Activated gamma-delta T cell treated with Interleukin-2 at 50 U/mL for 16 hours (primary cell): ENCODE data around the gene GSTM3.
"Not testable (repeated sequence)": the region's sequence is repeated elsewhere in the genome, so short reads cannot be mapped to it uniquely, and the experiment has no call there.

ENCODE experiments used
- DNase-seq: peaks from one replicate; pipeline ENCODE4 v3.0.0-alpha.2; 2020

GSTM3 gene

GRCh38 chr1:109773900-109774485 lies 33.2 kb upstream of the GSTM3 start:
- DNase-seq = no peak

DNA sequence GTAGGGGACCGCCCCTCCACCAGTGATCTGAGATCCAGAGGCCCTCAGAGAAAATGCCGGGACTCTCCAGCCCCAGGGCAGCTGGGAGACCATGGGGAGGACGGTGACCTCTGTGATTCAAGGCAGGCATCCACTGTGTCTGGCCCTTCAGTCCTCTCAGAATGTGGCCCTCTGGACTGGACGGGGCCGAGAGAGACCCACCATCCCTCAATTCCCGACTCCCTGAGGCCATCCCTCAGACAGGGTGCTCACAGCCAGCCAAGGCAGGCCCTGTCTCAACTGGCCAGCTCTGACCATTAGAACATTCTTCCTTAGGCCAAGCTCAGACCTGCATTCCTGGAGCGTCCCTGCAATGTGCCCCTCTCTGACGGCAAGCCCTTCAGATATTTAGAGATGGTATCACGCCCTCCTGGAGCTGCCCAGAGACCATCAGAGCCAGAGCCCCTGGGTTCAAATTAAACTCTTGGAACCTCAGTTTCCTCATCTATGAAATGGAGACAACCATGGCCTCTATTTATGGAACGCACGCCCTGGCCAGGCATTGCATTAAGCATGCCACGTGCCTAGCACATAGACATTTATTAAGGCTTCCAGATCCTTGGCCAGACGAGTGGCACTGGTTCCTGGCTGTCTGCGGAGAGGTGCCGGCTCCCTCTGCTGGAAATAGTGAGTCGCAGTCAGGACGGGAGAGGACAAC lies 32.5 kb upstream of the GSTM3 start:
- peak; percentile 57 for DNase-seq

DNA sequence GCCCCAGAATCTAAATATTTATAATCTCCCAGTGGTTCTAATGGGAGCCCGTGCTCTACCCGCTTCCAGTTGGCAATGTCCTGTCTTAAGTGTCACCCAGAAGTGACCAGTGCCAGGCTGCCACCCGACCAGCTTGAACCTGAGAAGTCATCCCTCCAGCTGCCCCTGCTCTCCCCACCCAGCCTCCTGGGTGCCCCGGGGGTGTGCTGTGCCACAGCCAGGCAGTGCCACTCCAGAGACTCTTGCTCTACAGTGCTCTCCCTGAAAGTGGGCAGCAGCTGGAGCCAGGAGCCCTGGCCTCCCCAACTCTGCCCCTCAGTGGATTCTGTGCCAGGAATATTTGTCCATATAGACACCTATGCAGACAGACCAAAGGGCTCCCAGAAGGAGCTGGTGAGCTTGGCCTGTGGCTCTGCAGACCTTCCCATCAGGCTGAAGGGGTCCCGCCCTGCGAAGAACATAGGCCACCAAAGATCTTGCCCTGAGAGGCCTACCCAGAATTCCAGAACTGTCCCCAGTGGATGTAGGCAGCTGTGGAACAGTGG lies 31.9 kb upstream of the GSTM3 start:
- DNase-seq = no peak

DNA sequence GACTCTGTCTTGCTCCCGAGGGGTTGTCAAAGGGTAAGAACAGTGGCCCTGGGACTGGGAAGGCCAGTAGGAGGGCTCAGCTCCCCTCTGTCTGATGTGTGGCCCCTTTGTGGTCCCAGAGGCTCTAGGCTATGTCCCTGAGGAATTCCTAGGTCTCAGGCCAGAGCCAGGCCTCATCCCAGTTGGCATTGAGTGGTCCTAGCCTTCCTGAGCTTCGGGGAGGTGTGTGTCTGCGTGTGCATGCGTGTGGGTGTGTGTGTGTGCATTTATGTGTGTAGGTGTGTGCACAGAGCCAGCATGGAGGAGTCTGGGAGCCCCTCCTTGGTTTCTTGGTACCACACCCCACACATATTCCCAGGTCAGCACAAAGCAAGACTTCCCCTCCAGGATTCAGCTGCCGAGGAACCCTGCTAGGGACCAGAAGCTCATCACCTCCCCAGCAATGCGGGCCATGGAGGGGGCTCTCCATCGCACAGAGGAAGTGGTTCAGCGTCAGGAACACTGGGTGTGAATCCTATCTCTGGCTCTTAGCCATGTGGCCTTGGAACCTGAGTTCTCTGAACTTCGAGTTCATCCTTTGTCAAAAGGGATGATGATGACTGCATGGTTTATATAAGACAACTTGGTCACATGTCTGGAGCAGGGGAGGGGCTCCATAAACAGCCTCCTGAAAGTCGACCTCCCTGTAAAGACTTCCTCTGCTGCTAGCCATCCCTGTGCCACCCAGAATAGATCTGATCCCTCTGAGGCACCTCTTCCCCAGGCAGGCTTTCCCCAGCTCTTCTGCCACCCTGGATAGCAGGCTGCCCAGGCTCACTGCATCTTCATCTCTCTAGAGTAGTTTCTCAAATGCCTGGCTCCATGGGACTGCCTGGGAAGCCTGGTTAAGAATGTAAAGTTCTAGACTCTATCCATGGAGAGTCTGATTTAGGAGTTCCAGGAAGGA lies 31.1 kb upstream of the GSTM3 start:
- DNase-seq = no peak

GRCh38 chr1:109770331-109771095 lies 29.7 kb upstream of the GSTM3 start:
- DNase-seq = no peak

GRCh38 chr1:109769330-109770078 lies 28.7 kb upstream of the GSTM3 start:
- DNase-seq = no peak

DNA sequence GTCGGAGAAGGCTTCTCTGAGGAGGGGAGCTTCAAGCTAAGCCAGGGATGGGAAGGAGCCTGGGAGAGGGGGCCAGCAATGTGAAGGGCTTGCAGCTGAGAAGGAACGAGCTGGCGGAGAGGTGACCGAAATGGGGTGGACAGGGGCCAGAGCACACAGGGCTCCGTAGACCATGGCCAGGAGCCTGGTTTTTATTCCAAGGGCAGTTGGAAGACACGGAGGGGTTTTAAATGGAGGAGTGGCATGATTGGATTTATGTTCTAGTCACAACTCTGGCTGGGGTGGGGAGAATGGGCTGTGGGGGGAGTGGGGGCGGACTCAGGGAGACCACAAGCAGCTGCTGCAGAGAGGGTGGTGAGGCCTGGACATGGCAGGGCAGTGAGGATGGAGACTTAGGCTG lies 28.0 kb upstream of the GSTM3 start:
- no peak for DNase-seq

- DNase-seq = no peak
Measured at GRCh38 chr1:109768335-109768650, 27.5 kb upstream of the GSTM3 start.

GRCh38 chr1:109767637-109768334 lies 26.9 kb upstream of the GSTM3 start:
- DNase-seq = no peak

GRCh38 chr1:109766991-109767636 lies 26.3 kb upstream of the GSTM3 start:
- not testable (repeated sequence) for DNase-seq

DNA sequence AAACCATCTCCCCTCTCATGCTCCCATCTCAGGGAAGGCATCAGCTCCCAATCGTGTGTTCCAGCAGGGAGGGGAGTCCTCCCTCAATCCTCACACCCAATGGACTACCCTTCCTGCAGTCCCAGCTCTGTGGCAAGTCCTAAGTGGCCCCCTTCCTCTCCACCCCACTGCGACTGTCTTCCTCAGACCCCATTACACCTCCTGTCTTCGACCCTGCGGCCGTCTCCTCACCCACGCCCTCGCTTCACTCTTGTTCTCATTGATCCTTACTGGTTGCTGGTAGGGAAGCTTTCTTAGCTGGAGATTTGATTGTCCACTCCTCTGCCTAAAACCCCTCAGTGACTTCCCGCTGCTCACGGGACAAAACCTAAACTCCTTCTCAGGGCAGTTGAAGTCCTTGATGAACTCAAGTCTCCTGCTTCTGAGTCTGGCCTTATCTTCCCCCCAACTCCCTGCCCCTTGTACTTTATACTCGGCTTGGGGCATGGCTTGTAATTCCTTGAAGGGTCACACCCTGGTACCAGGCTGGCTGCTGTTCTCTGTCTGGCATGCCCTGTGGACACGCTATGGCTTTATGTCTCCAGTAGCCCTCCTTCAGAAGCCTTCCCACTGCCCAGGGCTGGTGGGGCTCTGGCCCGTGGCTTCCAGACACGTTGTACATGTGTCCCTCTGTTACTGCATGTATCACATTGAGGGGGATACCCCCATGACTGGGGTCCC lies 25.2 kb upstream of the GSTM3 start:
- DNase-seq = no peak

GRCh38 chr1:109765483-109765815 lies 24.6 kb upstream of the GSTM3 start:
- no peak for DNase-seq

DNA sequence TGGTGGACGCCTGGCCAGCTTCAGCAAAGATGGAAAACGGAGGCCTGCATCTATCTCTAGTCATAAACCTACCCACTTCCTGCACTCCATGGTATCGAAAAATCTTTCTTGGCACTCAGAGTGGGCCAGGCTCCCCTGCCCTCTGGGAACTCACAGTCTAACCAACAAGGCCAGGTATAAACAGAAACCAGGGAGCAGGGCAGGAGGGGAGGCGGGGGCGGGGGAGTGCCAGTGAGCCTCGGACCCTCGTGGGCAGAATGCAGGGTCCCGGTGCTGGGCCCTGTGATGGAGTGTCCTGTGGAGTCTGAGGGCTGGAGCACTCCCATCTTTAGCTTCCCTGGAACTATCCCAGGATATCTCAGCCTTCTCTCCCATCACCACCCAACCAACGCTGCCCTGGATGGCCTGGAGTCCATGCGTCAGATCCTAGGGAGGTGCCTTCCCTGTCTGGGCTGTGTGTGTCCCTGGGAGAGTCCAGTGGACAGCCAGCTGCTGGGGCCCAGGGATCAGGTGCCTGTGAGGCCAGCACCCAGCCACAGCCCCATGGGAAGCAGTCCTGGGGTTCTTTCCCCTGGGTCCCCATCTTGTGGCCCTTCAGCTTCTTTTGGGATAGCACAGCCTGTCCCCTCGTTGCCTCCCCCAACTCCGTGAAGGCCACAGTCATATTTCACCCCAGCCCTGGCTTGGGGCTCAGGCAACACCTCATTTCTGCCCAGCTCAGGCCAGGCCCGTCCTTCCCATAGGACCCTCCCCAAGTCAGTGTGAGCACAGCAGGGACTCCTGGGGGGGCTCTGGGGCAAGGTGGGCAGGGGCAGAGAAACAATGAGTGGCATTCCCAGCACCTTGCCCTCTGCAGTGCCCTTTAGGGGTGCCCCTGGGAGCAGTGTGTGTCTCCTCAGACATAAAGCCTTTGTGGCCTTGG lies 24.0 kb upstream of the GSTM3 start:
- DNase-seq = no peak

DNA sequence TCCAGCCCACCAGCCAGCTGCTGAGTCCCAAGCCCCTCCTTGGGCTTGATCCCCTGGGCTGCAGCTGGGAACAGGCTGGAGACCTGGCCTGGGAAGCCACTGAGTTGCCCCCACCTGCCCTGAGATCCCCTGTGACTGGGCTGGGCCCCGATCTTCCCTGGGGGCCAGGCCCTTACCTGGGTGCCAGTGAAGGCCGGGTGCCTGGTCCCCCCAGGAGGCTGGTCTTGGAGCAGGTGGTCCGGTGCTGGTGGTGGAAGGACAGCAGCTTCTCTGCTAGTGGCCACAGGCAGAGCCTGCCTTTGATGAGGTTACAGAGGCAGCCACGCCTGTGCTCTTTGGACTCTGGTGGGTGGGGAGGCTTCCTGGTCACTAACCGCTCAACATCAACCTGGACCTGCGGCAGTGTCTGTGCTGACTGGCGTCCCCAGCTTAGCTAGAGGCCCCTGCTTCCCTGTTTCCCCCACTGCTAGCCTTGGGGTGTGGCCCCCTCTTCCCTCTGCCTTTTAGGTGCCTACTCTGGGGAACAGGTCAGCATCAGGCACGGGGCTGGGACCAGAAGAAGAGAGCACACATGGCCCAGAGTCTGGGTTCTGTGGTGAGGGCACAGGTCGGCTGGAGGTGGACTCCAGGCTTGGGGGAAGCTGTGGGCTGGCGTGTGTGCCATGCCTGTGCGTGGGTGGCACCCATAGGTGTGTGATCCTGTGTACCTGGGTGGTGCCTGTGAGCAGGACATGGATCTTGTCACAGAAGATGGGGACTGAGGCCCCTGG lies 23.0 kb upstream of the GSTM3 start, which contains the start of gene EPS8L3:
EPS8L3 (minus strand) TSS at position 278 of the 770 bp plus-strand sequence. CDS start 2,174 bp downstream, outside the sequence.
- no peak for DNase-seq

DNA sequence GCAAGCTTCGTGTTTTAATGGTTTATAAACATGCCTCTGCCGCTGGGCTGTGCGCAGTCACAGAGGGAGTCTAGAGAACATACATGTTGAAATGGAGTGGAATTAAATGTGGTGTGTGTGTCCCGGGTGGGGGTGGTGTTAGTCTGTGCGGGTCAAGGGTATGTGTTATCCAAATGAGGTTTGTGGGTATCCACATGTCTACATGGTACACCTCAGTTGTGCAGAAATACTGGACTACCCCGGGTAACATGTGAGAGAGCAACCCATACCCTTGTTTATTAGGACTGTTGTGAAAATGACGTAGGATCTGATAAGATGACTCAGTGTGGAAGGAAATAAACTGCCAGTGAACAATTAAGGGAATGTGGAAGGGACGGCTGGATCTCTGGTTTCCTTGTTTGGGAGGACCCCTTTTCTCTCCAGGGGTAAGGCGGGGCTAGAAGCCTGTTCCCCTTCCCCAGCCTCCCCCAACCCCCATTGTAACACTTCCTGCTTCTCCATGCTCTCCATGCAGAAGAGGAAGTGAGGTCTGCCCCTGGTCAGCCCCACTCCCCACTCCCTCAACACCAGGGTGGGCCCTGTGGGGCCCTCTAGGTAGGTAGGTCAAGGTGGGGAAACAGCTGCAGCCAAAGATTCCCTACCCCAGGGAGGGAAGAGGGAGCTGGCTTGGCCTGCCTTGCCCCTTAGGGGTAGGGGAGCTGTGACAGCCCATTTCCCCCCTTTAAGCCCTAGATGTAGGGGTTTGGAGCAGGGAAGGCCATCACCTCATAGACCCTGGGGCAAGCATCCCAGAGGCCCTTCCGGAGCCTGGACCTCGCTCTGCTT lies 22.2 kb upstream of the GSTM3 start:
- DNase-seq = no peak

DNA sequence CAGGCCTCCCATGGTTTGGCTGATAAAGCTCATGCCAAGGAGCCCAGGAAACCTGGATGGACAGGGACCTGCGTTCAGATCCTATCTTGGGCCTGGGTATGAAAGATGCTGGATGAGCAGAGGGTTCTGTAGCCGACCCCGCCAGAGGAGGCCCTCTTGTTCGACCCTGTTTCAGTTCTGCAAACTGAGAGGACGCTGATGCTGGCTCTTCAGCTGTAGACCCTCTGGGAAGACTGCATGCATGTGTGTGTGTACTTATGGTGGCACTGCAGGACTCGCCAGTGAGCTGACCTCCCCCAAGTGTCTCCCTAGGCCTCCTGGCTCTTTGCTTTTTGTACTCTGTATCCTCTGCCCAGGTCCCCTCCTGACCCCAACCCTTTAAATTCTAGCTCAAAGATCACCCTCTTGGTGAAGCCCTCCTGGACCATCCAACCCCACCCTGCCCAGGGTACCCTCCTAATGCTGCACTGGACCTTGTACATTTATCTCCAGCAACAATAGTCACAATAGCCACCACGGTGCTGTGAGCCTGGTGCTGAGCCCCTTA lies 21.3 kb upstream of the GSTM3 start:
- DNase-seq = no peak
